Mucosa of descending colon (tissue), 3 donors: ENCODE results near the gene HSD17B12. TPM values are rescaled to one million over a fixed set of nuclear protein-coding genes. Genes with fewer than 3 reads are reported as not detected.
"Not testable (repeated sequence)": the region's sequence is repeated elsewhere in the genome, so short reads cannot be mapped to it uniquely, and the experiment has no call there.

Experiments used
- ATAC-seq: fragments of 200-7000 bp; cut with Tn5 transposase; one replicate; pipeline ENCODE4 v1.9.1; 2020; ENCODE audit warnings: mild to moderate bottlenecking, moderate library complexity
- DNase-seq, 3 donors: peaks; one replicate each; pipeline ENCODE4 v3.0.0-alpha.2; 2020
- H3K36me3 ChIP-seq: fragments of 200-600 bp; one replicate; pipeline ENCODE4 v1.8.0; 2021; ENCODE audit warnings: low read depth, mild to moderate bottlenecking
- H3K4me1 ChIP-seq: fragments of 200-600 bp; one replicate; pipeline ENCODE4 v1.8.0; 2021; ENCODE audit warnings: low read depth, mild to moderate bottlenecking
- H3K4me3 ChIP-seq: fragments of 200-600 bp; one replicate; pipeline ENCODE4 v1.8.0; 2021; ENCODE audit warnings: mild to moderate bottlenecking
- H3K9me3 ChIP-seq: fragments of 200-600 bp; one replicate; pipeline ENCODE4 v1.8.0; 2021; ENCODE audit warnings: mild to moderate bottlenecking
- CTCF ChIP-seq: fragments of 200-600 bp; IDR thresholded peaks from one replicate; pipeline ENCODE4 v1.8.0; 2022; ENCODE audit warnings: antibody characterized with exemption, mild to moderate bottlenecking
- intact Hi-C, 2 donors: fragments of 100-400 bp; cut with DNase I in 1 of 2; cut with micrococcal nuclease in 1 of 2; formaldehyde crosslinking; loops; one replicate each; pipeline versions ENCODE4 v1.11.0 to v1.11.1; 2022; cut with DNase I, micrococcal nuclease
- total RNA-seq, 3 donors: library from RNA; stranded (reverse); fragmentation: NEBNext Ultra II Directional in 2 of 3; extraction: Animal tissue kit (Norgen Biotek cat#: 25700) in 2 of 3; gene quantifications; one replicate each; pipeline versions ENCODE4 v1.2.1 to v1.2.4, GENCODE V29; 2021 to 2023
- donor health status: DM: no; HTN: no; CAD: no; lungs with moderate emphysema.
- donor health status: DM: no; HTN: no; CAD: no.
- donor health status: DM: no; HTN: yes; CAD: no.

The HSD17B12 gene
- total RNA-seq, 3 donors from 2014 or later = 63.0 to 119 (median 114) TPM

DNA sequence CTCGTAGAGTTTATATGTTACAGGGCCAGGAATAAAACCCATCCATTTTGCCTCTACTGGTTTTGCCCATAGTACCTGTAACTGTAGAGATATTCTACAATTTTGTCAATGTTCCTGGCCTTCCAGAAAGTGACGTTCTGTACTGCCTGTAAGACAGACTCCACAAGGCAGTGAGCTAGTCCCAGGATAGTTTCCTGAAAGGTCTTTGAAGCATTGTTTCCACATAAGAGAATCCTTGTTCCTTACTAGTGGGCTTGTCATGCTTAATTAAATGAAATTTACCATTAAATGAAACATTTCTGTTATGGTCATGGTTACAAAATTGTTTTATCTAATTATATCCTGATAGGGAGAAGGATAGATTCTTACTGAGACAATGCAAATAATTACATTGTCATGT is 80.4 kb downstream of the HSD17B12 start:
- ATAC-seq = no peak
- no peak for DNase-seq

DNA sequence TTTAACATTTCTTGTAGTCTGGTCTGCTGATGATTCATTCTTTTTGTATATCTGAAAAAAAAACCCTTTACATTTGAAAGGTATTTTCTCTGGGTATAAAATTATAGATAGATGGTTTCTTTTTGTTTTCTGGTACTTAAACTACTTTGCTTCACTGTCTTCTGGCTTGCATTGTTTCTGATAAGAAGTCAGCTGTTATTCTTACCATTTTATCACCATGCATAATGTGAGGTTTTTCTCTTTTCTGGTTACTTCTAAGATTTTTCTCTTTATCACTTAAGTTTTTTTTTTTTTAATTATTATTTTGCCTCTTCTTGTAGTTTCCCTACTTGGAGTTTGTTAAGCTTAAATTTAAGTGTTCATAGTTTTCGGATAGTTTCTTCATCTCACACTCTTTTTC is 84.7 kb downstream of the HSD17B12 start:
- intact Hi-C loops = no loop called here
- Histone ChIP-seq H3K9me3 (peaks cover 22% of the 10 kb centered on the region), H3K36me3 (no peaks in the 10 kb centered on the region), H3K4me3 (no peak overlapping the region), H3K4me1 (no peaks in the 10 kb centered on the region)
- no peak for ATAC-seq
- no peak for DNase-seq
- TF ChIP-seq CTCF = no peak

More for the DNA sequence above, 80.4 kb downstream of the HSD17B12 start:
- no peaks in the 10 kb centered on the region for H3K4me1 ChIP-seq
- TF ChIP-seq CTCF = no peak
- intact Hi-C loops = no loop called here
- H3K9me3 ChIP-seq = peaks cover 17% of the 10 kb centered on the region
- H3K36me3 ChIP-seq = no peaks in the 10 kb centered on the region
- H3K4me3 ChIP-seq = no peak overlapping the region

DNA sequence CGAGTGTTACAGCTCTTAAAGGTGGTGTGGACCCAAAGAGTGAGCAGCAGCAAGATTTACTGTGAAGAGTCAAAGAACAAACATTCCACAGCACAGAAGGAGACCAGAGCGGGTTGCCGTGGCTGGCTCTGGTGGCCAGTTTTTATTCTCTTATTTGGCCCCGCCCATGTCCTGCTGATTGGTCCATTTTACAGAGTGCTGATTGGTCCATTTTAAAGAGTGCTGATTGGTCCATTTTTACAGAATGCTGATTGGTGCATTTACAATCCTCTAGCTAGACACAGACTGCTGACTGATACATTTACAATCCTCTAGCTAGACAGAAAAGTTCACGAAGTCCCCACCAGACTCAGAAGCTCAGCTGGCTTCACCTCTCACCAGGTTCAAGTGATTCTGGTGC is 88.1 kb downstream of the HSD17B12 start:
- peaks cover 22% of the 10 kb centered on the region for H3K9me3 ChIP-seq
- DNase-seq, intact Hi-C loops, H3K4me1 ChIP-seq, H3K36me3 ChIP-seq, H3K4me3 ChIP-seq, ATAC-seq: not testable (repeated sequence)

DNA sequence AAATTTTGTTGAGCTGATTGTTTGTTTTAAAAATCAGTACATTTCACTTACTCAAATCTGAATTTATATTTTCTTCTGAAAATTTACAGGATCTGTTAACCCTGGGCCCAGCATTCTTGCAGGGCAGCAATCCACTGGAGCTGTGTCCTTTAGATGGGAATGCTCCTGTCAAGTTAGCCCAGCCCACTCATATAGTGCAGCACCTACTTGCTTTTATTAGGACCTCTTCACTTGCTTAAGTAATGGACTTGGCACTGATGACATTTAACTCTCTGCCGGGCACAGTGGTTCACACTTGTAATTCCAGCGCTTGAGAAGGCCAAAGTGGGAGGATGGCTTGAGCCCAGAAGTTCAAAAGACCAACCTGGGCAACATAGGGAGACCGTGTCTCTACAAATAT is 89.6 kb downstream of the HSD17B12 start:
- ATAC-seq (no peak), DNase-seq (no peak)
- intact Hi-C loops = no loop called here
- no peaks in the 10 kb centered on the region for H3K36me3 ChIP-seq
- peaks cover 11% of the 10 kb centered on the region for H3K9me3 ChIP-seq
- no peak for TF ChIP-seq CTCF
- H3K4me1 ChIP-seq = no peaks in the 10 kb centered on the region
- no peak overlapping the region for H3K4me3 ChIP-seq

DNA sequence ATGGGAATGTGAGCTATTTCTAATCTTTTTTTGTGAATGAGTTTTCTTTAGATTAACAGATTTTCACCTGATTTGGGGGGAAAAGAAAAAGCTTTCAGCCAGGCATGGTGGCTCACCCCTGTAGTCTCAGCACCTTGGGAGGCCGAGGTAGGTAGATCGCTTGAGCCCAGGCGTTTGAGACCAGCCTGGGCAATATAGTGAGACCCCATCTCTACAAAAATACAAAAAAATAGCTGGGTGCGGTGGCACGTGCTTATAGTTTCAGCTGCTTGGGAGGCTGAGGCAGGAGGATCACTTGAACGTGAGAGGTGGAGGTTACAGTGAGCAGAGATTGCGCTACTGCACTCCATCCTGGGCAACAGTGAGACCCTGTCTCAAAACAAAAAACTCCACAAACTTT is 92.2 kb downstream of the HSD17B12 start:
- H3K36me3 ChIP-seq = no peaks in the 10 kb centered on the region
- intact Hi-C loops = no loop called here
- ATAC-seq (no peak), DNase-seq (no peak)
- H3K4me3 ChIP-seq = no peak overlapping the region
- H3K9me3 ChIP-seq = peaks cover 5% of the 10 kb centered on the region
- H3K4me1 ChIP-seq = no peaks in the 10 kb centered on the region
- TF ChIP-seq CTCF = no peak

- Histone ChIP-seq H3K9me3 (no peaks in the 10 kb centered on the region), H3K4me3 (no peak overlapping the region), H3K36me3 (no peaks in the 10 kb centered on the region), H3K4me1 (no peaks in the 10 kb centered on the region)
- no peak for DNase-seq
- intact Hi-C loops = no loop called here
- ATAC-seq = no peak
- TF ChIP-seq CTCF = no peak
These were observed 94.2 kb downstream of the HSD17B12 start for GRCh38 chr11:43774786-43775185.
